ENCODE measurements around the gene SAFB. TPM values are rescaled to one million over a fixed set of nuclear protein-coding genes. Genes with fewer than 3 reads are reported as not detected.
"Not testable (repeated sequence)": the region's sequence is repeated elsewhere in the genome, so short reads cannot be mapped to it uniquely, and the experiment has no call there.

SAFB gene
- polyA plus RNA-seq, 12 donors: 79.8 to 122 (median 90.3) TPM; not detected in 1

DNA sequence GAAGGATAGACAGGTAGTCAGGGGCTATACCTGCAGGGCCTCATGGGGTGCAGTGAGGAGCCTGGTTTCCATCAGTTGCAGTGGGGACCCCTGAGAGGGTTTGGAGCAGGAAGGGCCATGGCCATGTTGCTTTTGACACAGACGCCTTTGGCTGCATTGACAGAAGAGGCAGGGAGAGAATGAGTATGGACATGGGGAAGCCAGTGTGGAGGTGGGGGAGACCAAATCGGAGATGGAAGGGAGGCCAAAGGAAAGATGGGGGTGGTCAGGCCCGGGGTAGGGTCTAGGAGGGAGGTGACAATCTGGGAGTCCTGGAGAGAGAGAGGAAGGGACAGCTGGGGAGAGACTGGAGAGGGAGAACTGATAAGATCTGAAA, 59.2 kb downstream of the SAFB start:
- DNase-seq: no peak

- no peak for DNase-seq
These were observed 60.4 kb downstream of the SAFB start for GRCh38 chr19:5683177-5683886.

GRCh38 chr19:5684694-5685430, 62.0 kb downstream of the SAFB start:
- DNase-seq: no peak

DNA sequence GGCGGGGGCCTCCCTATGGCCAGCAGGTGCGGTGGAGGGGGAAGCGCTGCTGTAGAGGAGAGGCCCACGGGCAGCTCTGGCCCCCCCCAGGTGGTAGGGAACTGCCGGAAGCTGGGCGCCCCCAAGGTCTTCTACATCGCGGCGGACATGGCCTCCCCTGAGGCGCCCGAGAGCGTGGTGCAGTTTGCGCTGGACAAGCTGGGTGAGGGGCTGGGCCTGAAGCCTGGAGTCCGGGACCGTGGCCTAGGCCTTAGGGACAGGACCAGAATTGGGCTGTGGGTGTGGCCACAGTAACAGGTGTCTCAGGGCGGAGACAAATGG, 63.4 kb downstream of the SAFB start:
- no peak for DNase-seq

DNA sequence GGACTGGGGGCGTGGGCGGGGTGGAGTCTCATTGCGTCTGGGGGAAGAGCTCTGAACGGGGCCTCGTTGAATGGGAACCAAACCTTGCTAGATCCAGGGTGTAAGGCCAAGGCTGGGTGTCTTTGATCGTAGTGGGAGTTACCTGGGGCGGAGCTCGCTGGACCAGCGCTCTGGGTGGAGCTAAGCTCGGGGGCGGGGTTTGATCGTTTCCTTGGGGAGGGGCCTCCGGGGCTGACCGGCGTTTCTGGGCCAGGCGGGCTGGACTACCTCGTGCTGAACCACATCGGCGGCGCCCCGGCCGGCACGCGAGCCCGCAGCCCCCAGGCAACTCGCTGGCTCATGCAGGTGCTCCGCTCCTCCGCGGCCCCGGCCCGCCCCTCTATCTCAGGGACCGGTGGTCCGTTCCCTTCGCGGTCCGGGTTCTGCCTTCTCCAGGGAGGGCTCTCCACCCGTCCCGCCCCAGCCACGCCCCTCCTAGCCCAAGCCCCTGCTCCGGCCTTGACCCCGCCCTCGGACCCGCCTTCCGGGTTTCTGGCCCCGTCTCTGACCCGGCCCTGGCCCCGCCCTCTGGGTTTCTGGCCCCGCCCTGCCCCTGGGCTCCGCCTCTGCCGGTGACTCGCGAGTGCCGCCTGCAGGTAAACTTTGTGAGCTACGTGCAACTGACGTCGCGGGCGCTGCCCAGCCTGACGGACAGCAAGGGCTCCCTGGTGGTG, 63.9 kb downstream of the SAFB start:
- peak; percentile 93 for DNase-seq

- no peak for DNase-seq
These were observed 64.7 kb downstream of the SAFB start for GRCh38 chr19:5687360-5688198.

- not testable (repeated sequence) for DNase-seq
These were observed 65.5 kb downstream of the SAFB start for GRCh38 chr19:5688262-5688881.

- DNase-seq: peak; percentile 99
These were observed 67.5 kb downstream of the SAFB start, which contains the start of gene RPL36 for GRCh38 chr19:5690125-5690954. RPL36 (plus strand) TSS chr19:5690295; CDS start chr19:5690508, 213 bp downstream.

DNA sequence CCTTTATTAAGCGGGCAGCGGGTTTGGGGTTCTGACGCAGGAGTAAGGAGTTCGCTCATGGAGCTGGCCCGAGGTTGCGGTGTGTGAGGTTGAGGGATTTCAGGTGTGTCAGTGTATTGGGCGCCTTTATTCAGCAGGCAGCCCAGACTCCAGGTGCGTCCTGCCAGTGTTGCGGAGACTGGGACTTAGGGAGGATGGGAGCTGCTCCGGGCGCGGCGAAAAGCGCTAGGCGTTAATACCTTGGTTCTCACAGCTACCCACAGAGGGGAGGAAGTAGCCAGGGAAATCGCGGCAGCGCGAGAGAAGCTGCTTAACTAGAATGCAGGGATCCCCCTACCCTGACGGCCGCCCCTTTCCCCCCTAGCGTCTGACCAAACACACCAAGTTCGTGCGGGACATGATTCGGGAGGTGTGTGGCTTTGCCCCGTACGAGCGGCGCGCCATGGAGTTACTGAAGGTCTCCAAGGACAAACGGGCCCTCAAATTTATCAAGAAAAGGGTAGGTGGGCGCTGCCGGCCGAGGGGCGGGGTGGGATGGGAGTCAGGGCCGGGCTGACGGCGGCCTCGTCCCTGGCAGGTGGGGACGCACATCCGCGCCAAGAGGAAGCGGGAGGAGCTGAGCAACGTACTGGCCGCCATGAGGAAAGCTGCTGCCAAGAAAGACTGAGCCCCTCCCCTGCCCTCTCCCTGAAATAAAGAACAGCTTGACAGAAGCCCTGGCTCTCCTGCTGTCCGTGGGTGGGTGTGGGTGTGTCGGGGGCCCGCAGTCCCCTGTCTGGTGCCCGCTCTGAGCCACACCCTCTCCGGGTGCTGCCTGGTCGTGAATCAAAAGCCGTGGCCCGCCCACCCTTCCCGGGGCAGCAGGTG, 68.3 kb downstream of the SAFB start:
- DNase-seq: peak; percentile 66

DNA sequence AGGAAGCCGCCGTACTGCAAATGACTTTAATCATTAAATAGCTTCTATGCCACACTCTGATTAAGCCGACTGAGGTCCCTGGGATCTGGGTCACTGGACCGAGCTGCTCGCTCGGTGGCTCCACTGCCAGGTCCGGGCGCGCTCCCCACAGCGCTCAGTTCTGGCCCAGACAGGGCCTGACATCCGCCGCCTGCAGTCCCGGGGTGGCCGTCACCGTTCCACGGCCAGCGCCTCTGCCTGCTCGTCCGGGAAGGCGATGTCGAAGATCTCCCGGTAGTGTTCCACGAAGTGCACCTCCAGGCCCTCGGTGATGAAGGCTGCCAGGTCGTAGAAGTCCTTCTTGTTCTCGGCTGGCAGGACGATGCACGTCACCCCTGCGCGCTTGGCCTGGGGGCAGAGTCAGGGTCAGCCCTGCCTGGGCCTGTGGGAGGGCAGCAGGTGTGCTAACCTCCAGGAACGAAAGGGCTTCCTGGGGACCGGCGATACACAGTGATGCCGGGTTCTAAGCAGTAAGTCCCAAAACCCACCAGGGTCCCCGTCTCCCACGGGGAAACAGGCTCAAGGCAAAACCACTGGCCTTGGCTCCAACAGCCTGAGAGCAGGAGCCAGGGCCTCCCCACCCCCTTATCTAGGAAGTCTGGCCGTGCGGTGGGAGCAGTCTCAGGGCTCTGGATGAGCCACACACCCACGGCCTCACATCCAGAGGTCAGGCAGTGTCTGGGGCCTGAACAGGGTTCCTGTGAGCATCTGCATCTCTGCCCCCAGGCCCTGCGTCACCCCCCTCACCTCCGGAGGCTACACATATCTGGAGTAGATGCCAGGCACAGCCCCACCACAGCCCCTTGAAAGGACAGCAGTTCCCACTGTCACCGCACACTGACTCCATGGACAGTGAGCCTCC, 69.2 kb downstream of the SAFB start:
- no peak for DNase-seq

DNA sequence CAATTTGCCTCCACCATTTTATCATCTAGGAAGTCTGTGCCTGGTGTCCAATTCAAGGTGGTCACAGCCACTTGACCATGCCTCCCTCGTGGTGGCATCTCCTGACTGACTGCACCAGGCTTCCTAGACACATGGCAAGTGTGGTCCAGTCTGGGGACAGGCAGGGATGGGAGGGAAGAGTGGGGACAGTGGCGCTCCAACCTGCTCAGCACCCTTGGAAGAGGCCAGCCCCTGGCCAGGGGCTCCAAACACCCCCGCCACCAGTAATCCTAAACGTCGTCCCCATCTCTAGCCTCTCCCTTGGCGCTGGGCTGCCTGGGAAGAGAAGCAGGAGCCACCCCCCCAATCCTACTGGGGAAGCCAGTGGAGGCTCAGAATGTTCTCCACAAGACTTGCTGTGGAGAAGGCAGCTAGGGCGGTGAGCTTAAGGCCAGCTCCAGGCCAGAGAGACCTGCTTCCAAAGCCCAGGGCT, 69.9 kb downstream of the SAFB start:
- no peak for DNase-seq

DNA sequence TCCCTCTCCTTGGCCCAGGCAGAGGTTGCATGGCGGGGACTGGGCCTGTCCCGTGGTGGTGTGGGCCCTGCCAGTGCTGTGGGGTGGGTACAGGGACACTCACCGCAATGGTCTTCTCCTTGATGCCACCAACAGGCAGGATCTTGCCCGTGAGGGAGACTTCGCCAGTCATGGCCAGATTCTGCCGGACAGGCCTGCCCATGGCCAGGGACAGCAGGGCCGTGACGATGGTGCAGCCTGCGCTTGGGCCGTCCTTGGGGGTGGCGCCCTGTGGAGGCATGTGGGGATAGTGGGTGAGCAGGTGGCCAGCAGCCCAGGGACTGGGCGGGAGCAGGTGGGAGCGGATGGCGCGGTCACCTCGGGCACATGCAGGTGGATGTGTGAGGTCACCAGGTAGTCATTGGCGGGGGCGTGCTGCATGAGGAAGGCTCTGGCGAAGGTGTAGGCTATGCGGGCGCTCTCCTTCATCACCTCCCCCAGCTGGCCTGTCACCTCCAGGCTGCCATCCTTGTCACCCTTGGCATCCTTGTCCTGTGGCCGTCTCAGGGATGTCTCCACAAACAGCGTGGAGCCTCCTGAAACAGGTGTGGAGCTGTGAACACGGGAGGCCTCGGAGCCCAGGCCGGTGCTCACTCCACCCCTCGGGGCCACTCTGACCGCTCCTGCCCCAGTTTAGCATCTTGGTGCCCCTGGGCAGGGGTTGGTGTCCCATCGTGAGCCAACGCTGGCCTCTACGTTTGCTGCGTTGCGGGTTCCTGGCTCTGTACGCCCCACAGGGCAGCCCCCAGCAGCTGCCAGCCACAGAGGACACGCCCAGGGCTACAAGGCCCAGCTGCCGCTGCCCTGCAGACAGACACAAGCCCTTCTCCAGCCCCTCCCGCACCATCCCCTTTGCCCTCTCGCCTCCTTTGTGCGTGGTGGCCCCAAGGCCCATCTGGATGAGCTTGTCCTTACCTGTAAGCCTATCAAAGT, 70.6 kb downstream of the SAFB start:
- DNase-seq: no peak

- no peak for DNase-seq
These were observed 71.5 kb downstream of the SAFB start for GRCh38 chr19:5694167-5694955.

DNA sequence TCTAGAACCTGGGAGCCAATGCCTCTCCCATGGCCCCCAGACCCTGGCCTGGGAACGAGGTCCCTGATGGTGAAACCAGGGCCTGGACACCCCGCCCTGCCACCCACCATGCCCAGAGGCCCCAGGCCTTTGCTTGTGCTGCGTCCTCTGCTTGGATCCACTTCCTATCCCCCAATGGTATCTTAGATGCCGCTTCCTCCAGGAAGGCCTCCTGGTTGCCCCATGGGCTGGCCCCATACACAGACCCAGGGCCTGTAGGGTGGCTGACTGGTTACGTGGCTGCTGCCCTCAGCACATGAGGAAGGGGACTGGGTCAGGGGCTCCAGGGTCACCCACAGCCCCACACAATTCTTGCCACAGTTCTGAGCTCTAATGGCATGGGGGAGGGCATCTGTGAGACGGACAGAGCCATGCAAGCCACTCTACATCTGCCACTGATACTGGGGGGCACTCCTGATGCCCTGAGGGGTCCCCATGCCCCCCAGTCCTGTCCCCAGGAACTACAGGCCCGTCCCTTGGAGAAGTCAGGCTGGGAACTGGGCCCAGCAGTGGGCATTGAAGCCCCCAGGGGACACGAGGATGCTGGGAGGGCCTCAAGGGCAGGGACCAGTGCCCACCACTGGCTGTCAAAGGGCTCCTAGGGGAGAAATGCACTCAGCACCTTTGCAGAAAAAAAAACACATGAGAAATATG, 72.2 kb downstream of the SAFB start:
- no peak for DNase-seq

- DNase-seq: no peak
These were observed 72.8 kb downstream of the SAFB start for GRCh38 chr19:5695649-5696195.

Measured in muscle of arm (tissue), 12 donors.